ENCODE measurements around the gene WIPF2.

DNA sequence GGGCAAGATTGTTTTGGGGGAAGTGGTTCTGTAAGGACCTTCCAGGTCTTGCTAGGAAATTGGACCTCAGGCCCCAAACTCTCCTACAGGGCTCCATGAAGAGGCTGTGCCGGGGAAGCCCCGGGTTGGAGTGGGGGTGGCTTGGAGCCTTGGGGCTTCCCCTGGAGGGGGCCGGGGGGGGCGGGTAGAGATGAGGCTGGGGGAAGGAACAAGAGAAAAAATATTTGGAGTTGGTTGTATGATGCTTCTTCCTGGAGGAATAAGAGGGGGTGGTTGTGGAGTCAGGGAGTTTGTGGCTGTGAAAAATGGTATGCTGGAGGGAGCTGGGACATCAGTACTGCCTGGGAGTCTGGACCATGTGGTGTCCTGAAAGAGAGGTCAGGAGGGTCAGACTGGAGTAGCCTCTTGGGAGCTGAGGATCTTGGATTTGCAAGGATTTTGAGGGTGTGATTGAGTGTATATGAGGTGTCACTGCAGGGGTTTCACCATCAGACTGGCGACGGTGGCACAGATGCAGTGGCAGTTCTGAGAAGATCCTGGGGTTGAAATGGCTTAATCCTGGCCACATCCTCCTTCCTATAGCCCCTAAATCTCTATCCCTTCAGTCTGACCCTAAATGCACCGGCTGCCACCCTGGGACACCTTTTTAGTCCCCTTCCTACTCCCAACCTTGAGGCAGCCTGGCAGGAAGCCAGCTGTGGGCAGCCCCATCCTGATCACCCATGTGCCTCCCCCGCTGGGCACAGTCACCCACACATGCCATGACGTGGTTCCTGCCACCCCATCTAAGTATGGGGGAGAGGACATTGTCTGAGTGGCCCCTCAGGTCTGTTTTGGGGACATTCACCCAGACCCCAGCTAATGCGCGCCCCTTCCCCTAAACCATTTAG lies 100.8 kb downstream of the WIPF2 start:
- TF ChIP-seq EZH2 (IDR thresholded peaks at IDR 0.05) (no peak), POLR2AphosphoS5 (IDR thresholded peaks at IDR 0.05; ENCODE audit: borderline replicate concordance, low read depth, low read length) (no peak)
